Stimulated activated CD4-positive, alpha-beta T cell treated with anti-CD3 and anti-CD28 coated beads, Interleukin-15, amount 100 ng/mL, for 24 hours (primary cell): Measurements from ENCODE around the gene TCFL5.
A peak's percentile ranks its signal among the peaks of the same experiment; 100 is the strongest.

ENCODE experiments used
- DNase-seq: peaks from one replicate; pipeline ENCODE4 v3.0.0-alpha.2; 2020

The TCFL5 gene

DNA sequence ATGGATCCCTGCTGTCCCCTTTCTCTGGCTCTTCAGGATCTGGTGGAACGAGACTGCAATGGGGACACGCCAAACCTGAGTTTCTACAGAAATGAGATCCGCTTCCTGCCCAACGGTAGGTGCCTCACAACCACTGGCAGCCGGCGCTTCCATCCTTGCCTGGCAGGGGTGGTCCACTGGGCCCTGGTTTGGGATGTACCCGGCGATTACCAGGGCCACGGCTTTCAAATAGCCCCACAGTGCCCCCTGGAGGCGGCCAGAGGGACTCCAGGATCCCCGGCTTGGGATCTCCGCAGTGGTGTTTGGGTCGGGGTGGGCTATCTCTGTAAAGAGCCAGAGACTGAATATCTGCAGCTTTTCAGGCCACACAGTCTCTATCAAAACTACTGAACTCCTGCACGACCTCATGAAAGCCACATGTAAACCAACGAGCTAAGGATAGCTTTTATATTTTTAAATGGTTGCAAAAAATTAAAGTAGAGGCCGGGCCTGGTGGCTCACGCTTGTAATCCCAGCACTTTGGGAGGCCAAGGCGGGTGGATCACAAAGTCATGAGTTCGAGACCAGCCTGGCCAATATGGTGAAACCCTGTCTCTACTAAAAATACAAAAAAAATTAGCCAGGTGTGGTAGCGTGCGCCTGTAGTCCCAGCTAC is 53.3 kb downstream of the TCFL5 start:
- peak; percentile 81 for DNase-seq

DNA sequence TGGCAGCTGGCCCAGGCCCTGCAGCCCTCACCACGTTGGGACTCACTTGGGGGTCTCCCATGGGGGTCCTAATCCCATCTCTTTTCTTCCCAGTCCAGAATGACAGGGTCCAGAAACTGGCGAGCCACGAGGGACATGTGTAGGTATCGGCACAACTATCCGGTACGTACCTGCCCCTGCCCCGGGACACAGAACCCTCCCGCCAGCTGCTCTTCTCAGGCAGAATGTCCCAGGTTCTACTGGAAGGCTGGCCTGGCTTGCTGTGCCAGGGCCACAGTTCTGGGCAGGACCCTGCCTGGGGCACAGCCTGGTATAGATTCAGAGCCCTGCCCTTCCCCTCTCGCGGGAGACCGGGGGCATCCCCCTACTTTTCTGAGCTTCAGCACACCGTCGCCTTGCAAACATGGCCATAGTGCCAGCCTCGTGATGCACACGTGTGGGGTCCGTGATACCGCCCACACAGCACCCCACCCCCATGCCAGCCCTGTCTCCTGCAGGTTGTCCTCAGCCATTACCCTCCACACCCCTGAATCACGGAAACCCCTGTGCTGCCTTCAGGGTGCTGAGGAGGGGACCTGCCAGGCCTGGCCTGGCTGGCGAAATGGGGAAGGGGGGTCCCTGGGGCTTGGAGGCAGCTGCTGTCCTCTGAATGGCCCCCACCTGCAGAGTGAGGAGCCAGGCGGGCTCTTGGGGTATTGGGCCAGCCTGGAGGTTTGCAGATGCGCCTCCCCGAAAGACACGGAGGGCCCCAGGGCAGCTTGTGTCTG is 54.0 kb downstream of the TCFL5 start:
- no peak for DNase-seq

DNA sequence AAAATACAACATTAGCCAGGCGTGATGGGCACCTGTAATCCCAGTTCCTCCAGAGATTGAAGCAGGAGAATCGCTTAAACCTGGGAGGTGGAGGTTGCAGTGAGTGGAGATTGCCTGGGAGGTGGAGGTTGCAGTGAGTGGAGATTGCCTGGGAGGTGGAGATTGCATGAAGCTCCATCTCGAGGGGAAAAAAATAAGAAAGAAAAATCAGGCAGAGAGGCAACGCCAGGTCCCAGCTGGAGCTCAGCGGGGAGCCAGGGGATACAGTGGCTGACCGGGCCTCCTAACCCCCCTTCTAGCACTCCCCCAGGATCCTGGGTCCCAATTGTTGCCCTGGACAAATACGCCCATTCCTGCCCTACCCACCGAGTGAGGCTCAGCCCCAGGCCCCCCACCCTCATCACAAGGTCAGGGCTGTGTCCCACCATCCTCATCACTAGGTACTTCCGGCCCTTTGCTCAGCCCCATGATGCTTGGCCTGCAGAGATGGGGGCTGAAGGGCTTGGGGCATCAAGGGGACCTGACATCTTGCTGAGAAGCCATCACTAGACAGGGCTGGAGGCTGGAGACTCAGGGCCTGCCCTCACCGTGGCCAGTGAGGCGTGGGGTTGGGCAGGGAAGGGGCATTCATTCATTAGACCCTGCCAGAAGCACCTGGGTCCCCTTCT is 55.1 kb downstream of the TCFL5 start:
- DNase-seq: no peak

DNA sequence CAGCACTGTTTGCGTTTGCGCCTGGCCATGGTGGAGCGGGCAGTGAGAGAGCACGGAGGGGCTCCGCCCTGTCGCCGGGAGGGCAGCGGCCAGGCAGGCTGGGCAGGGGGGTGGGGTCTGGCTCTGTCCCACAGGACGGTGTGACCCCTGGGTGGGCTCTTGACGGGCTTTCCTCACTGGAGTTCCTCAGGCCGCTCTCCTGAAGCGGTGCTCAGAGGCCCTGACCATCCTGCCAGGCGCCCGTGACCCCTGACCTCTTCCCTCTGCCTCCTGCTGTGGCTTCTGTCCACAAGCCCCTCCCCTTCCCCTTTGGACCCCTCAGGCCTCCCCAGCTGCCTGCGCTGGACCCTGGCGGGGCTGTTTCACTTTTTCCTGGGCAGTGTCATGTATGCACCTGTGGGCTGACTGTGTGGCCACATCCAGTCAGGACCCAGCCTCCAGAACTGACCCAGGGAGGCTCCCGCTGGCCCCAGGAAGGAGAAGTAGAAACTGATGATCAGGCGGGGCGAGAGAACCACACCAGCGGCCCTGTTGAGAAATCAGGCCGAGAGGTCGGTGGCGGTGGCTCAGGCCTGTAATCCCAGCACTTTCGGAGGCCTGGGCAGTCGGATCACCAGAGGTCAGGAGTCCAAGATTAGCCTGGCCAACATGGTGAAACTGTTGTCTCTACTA is 55.8 kb downstream of the TCFL5 start:
- DNase-seq: no peak

DNA sequence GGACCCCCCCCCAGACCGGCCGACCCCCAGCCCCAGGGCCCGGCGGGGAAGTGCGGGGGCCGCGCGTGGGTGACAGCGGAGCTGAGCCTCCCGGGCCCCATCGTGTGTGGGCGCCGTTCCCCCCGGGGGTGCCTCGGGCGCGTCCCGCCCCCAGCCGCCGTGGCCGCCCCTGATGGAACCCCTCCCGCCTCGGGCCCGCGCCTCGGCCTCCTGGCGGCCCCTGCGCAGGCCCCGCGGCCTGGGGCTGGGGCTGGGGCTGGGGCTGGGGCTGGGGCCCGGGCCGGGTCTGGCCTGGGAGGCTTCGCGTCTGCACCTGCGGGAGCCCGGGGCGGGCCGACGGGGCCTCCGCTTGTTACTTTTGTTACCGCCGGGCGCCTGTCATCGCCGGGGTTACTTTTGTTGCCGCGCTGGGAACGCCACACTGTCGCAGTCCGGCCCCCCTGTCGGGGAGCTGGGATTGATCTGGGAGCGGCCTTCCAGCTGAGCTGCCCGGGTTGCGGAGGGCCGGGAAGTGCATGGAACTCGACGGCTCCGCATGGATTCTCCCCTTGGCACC is 56.4 kb downstream of the TCFL5 start:
- DNase-seq: peak; percentile 57

DNA sequence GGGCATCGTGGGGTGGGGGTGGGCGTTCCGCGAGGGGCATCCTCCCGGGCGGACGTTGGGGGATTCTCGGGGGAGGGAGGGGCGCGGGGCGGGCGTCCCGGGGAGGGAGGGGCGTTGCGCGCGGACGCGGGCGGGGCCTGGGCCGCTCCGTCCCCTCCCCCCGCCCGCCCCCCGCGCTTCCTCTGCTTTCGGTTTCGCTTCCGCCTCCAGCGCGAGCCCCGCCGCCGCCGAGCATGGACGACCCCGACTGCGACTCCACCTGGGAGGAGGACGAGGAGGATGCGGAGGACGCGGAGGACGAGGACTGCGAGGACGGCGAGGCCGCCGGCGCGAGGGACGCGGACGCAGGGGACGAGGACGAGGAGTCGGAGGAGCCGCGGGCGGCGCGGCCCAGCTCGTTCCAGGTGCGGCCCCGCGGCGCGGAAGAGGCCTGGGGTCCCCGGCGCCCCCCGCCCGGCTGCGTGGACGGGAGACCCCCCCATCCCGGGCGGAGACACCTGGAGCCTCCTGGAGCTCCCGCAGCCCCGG is 56.9 kb downstream of the TCFL5 start, which contains the start of gene OGFR:
OGFR (plus strand) TSS at position 209 of the 528 bp plus-strand sequence; CDS start at position 234, 25 bp downstream.
- DNase-seq: peak; percentile 76

DNA sequence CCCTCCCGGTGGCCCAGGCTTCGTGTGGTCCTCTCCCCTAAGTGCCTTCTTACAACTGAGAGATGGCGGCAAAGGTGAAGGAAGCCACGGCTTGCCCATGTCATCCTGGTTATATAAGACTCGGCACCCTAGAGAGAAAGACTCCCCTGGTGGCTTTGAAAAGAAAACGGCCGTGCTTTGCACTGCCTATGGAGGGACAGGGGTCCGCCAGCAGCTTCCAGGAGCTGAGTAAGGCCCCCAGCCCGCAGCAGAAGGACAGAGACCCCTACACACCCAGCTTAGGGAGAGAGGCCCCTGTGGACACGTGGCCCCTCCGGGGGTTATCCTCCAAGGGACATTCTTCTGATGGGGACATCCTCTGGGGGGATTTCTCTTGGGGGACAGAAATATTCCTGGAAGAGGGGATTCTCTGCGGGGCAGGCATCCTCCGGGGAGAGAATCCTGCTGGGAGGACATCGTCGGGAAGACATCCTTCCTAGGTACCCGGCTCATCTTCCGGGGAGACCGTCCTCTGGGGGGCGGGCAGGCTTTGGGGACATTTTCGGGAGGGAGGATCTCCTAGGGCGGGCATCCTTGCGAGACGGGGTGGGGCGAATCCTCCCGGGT is 57.5 kb downstream of the TCFL5 start:
- DNase-seq: no peak

DNA sequence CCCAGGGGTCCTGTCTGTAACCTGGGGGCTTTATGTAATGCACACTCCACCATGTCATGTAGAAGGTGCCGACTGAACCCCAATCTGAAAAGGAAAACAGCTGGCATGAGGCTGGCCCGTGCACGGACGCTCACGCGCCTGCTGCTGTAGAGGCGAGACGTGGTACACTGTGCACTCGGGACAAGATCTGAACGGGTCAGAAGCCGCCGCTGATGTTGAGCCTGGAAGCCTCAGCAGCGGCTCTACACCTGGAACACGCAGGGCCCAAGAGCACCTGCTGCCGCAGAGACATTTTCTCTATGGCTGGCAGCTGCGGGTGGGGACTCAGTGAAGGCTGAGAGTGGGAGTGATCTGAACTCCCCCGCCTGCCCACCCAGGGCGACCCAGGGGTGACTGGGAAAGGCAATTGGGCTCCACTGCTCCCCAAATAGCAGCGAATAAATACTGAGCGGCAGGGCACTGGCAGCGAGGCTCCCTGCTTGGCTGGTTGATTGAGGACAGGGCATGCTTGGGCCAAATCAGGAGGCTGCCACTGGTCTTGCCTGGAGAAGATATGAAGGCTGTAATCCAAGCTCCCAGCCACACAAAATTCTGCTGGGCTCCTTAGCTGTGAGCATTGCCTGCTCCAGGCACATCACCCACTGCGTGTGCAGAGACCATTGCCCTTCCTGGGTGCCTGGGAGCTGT is 59.5 kb downstream of the TCFL5 start:
- no peak for DNase-seq

DNA sequence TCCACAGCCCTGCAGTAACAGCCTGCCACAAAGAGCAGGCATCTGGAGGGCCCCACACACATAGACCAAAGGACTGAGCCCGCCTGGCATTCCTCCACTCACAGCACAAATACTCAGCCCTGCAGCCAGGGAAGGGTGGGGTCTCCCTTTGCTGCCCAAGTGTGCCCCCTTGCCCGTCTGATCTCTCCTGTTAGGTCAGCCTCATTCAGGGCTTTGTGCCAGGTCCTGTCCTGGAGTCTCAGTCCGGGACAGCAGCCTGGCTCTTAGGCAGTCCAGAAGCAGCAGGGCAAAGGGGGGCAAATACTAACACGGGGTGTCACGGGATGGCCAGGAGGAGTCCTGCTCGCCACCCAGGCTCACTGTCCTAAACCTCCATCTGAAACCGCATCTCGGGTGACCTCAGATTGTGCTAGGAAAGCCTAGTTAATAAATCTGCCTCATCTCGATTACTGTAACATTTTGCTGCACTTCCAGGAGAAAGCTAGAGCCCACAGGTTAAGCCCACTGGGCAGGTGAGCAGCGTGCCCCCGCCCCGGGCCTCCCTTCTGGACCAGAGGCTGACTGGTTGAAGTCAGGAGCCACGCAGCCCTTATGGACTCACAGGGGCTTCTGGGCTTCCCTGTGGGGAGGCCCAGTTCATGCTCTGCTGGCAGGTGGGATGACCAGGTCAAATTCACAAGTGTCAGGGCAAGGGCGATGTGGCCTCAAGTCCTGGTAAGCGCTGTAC is 60.2 kb downstream of the TCFL5 start:
- no peak for DNase-seq

DNA sequence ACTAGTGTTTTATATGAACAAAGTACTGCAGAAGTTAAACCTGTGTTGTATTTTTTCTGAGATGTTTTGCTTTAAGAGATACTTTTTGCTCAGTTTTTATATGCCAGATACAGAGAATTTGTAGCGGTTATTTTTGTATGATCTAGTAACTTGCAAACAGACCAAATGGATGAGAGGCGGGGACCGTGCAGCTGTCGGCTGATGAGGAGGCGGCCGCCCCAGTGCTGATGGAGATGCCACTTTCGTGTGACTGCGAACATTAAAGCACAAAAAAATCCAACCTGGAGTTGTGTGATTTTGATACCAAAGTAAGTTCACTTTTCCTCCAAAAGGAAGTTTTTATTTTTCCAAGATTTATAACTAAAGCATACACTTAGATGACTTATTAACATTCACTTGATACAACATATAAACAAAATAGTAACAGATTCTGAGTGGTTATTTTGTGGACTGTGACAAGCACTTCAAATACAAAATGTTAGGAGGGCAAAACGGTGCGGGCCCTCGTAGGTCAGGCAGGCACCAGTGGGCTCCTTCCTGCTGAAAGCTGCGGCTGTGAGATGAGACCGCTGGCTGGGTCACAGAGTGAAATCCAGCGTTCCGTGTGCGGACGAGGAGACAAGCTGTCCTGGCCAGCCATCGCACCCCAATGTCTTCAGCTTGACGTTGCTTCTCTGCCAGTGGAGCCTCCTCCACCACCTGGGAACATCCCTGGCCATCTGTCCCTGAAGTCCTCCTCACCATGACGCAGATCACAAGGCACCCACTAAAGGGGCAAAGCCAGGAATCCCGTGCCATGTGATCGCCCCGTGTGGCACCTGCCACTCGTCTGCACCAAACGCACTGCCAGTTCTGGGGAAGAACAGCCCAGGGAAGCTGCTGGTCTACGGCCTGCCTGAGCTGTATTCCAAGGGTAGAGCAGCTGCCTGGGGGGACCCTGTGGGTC is 61.0 kb downstream of the TCFL5 start:
- DNase-seq: no peak

DNA sequence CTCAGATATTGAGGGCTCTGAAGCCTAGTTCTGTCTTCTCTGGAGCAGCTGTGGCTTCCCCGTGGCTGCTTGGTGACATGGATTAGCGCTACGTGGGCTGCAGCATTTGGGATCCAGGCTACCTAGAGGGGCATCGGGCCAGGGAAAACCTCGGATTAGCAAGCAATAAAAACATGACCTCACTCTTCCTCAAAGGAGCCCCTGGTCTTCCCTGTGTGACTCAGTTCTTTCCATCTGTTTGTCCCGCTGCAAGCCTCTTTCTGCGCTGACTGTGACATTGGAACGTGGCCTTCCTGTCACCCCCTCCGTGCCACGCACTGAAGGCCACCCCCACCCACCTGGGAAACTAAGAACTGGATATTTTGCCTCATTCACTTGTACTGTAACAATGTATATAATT is 61.7 kb downstream of the TCFL5 start:
- no peak for DNase-seq

DNA sequence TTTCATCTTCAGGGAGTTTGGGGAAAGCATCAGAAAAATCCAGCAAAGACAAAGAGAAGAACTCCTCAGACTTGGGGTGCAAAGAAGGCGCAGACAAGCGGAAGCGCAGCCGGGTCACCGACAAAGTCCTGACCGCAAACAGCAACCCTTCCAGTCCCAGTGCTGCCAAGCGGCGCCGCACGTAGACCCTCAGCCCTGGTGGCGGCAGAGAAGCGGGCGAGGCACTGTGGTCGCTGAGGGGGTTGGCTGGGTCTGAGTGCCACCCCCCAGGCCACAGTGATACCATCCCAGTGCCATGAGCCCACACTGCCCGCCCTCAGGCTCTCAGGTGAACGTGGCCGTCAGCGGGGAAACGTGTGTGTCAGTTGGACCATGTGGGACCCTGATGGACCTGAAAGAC is 62.2 kb downstream of the TCFL5 start:
- no peak for DNase-seq

DNA sequence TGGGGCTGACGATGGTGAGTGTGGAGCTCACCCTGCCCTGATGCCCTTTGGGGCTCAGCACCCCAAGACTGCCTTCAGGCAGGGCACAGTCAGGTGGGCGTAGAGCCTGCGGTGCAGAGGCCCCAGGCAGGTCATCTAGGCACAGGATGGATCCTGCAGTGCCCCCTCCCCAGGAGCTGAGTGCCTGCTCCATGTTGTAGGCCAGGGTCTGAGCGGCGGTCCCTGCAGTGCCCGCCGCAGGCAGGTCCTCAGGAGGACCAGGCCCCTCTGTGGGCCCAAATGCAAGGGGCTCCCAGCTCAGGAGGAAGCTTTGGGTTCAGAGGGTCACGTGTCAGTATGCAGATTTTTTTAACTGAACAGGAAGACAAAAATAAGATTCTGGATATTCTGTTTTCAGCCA is 62.6 kb downstream of the TCFL5 start:
- DNase-seq: no peak

DNA sequence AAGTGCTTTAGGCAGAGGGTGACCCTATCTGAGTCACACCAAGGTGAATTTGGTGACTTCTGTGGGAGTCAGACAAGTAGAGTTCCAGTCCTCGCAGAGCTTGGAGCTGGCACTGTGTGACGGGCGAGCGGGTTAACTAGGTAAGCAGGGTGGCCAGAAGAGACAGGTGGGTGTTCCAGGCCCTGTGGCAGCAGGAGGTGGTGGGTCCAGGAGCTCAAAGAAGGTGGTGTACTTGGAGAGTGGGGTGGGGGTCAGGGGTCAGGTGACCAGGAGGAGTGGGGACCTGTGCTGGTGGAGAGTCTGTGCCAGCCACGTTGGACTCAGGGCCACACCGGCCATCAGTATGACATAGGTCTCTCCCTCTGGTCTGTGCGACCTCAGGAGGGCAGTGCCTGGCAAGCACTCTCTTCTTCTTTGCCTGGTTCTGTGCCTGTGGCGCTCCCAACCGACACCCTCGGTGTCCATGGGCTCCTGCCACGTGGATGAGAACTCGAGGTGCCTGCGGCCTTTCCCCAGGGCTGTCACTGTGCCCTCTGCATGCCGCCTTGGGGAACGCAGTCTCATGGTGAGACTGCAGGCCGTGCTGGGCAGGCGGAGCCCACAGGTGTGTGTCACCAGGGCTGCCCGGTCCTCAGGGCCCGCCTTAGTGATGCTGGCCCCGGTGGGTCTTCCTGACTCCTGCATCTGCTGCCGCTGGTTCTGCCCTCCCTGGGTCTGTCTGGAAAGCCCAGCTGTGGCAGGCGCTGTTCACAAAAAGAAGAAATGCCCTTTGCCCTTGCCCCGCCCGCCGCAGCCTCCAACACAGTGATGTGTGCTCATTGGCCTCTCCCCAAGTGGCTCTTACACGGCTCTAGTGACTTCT is 63.7 kb downstream of the TCFL5 start:
- DNase-seq: no peak

DNA sequence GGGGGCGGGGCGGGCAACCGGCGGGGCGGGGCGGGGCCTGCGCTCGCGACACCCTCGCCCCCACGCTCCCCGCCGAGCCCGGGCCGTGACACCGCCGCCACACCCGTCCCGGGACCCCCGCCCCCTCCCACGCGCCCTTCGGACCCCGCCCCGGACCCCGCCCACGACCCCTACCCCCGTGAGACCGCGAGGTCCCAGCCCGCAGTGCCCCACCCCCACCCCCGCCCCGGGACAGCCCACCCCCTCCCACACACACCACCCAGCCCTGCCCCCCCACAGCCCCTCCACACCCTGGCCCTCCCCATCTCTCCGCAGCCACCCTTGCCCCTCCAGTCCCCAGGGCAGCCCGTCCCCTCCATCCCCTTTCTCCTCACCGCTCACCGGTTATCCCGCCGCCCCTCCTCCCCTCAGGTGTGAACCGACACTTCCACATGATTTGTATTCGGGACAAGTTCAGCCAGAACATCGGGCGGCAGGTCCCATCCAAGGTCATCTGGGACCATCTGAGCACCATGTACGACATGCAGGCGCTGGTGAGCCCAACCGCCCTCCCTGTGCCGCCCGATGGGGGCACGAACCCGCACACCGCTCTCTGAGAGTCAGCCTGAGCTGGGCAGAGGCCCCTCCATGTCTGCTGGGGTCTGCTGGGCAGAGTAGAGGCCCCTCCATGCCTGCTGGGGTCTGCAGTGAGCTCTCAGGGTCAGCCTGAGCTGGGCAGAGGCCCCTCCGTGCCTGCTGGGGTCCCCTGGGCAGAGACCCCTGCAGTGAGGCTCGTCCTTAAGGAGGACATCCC is 64.7 kb downstream of the TCFL5 start:
- DNase-seq: no peak

DNA sequence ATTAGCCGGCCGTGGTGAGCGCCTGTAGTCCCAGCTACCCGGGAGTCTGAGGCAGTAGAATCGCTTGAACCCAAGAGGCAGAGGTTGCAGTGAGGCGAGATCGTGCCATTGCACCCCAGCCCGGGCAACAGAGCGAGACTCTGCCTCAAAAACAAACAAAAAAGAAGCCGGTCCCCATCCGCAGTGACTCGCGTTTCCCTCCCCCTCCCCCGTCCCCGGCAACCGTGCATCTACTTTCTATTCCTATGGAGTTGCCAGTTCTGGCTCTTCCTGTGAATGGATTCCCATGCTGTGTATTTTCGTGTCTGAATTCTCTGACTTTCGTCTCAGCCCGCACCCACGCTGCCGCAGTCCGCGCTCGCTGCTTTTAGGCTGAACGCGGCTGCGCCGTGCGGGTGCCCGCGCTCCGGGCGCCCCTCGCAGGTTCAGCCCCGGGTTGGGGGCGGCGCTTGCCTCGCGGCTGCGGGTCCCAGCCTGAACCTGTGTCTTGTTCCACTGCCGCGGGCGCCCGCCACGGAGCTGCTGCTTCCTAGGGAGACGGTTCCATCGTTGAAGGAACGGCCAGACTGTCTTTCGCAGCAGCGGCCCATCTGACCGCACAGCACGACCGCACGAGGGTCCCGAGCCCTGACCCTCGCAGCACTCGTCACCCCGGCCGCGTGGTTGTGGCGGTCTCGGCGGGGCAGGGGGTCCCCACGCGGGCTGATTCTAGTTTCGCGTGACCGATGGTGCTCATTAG is 66.4 kb downstream of the TCFL5 start:
- peak; percentile 84 for DNase-seq
